ENCODE results near the gene THAP8. TPM values are rescaled to one million over a fixed set of nuclear protein-coding genes. Genes with fewer than 3 reads are reported as not detected.

The THAP8 gene
- total and polyA plus RNA-seq, 2 of the 13 experiments (the other 11 are each of a cell fraction or from before 2014, with no cell fraction given), result 1.7 to 3.7 TPM

GRCh38 chr19:36054119-36054732 is at the start of gene THAP8 (continued):
- no peak; the same call in 1 of the 2 replicates for TF ChIP-seq TFAP4 (IDR thresholded peaks at IDR 0.05; ENCODE audit: borderline replicate concordance, low read depth)
- TF ChIP-seq ZNF749 (CRISPR knock-in tag; IDR thresholded peaks at IDR 0.05; ENCODE audit: borderline replicate concordance), result no peak
- peak; percentile 71 for TF ChIP-seq ZNF543 (CRISPR knock-in tag; IDR thresholded peaks at IDR 0.05)
- TF ChIP-seq DPF2 (CRISPR knock-in tag; IDR thresholded peaks at IDR 0.05; ENCODE audit: borderline replicate concordance, low read depth), result no peak
- peak; percentile 11; the same call in 1 of the 2 replicates for TF ChIP-seq ZNF782 (CRISPR knock-in tag; IDR thresholded peaks at IDR 0.05; ENCODE audit: borderline replicate concordance)
- no peak for TF ChIP-seq GLMP (CRISPR knock-in tag; IDR thresholded peaks at IDR 0.05; ENCODE audit: borderline replicate concordance)
- no peak; the same call in 1 of the 2 replicates for TF ChIP-seq ZNF691 (CRISPR knock-in tag; IDR thresholded peaks at IDR 0.05; ENCODE audit: borderline replicate concordance, low read depth)
- 0 out of 2 replicates have a peak, but pooled peaks have one; percentile 8 for TF ChIP-seq JDP2 (CRISPR knock-in tag; IDR thresholded peaks at IDR 0.05; ENCODE audit: borderline replicate concordance)
- TF ChIP-seq NKX3-1 (CRISPR knock-in tag; IDR thresholded peaks at IDR 0.05), result peak; percentile 43
- TF ChIP-seq ZNF746 (CRISPR knock-in tag; IDR thresholded peaks at IDR 0.05), result peak; percentile 85
- TF ChIP-seq MNT (IDR thresholded peaks at IDR 0.05), result peak; percentile 91
- no peak for TF ChIP-seq LRRFIP1 (CRISPR knock-in tag; conservative IDR thresholded peaks at IDR 0.05)
- TF ChIP-seq SRSF4 (IDR thresholded peaks at IDR 0.05; ENCODE audit: low read depth, low read length, poor library complexity, severe bottlenecking), result no peak
- TF ChIP-seq ZBTB10 (CRISPR knock-in tag; IDR thresholded peaks at IDR 0.05; ENCODE audit: borderline replicate concordance), result peak; percentile 92
- TF ChIP-seq CREM (IDR thresholded peaks at IDR 0.05), result peak; percentile 75
- no peak for TF ChIP-seq CREM (CRISPR knock-in tag; IDR thresholded peaks at IDR 0.05)
- TF ChIP-seq ZFYVE20 (CRISPR knock-in tag; IDR thresholded peaks at IDR 0.05; ENCODE audit: borderline replicate concordance, low read depth), result no peak
- TF ChIP-seq ZNF644 (CRISPR knock-in tag; IDR thresholded peaks at IDR 0.05; ENCODE audit: low read depth), result no peak
- 0 out of 2 replicates have a peak, but pooled peaks have one; percentile 52 for TF ChIP-seq ZNF232 (CRISPR knock-in tag; IDR thresholded peaks at IDR 0.05; ENCODE audit: borderline replicate concordance)
